ENCODE measurements around the gene FANCC. TPM values are rescaled to one million over a fixed set of nuclear protein-coding genes. Genes with fewer than 3 reads are reported as not detected.
"Not testable (repeated sequence)": the region's sequence is repeated elsewhere in the genome, so short reads cannot be mapped to it uniquely, and the experiment has no call there.

FANCC gene
- total and polyA plus RNA-seq, 2 of the 8 experiments (the other 6 are each of a cell fraction or from before 2014, with no cell fraction given), result 7.8 to 15.2 TPM

GRCh38 chr9:95224376-95225019, 93.0 kb downstream of the FANCC start (continued):
- TF ChIP-seq CBX8 (IDR thresholded peaks at IDR 0.05; ENCODE audit: borderline replicate concordance, low read depth, low read length) (no peak), TCF12 (IDR thresholded peaks at IDR 0.05; ENCODE audit: low read depth, low read length) (no peak), SRF (IDR thresholded peaks at IDR 0.05; ENCODE audit: low read depth, low read length) (no peak), SIN3A (conservative IDR thresholded peaks at IDR 0.05 in 1 of 2, IDR thresholded peaks at IDR 0.05 in 1 of 2; ENCODE audit: low read depth in 1 of 2, low read length in 2 of 2) (no peak)

GRCh38 chr9:95220352-95220751, 97.2 kb downstream of the FANCC start:
- H3K18ac ChIP-seq (ENCODE audit: extremely low read depth, low read length); H2BK15ac ChIP-seq (ENCODE audit: low read length); H2AK5ac ChIP-seq (ENCODE audit: low read depth, low read length); H3K27ac ChIP-seq (ENCODE audit: low read depth, low read length); H3K4me1 ChIP-seq (replicated peaks in 1 of 4; ENCODE audit: control insufficient read depth in 3 of 4, insufficient read depth in 4 of 4, low read length in 3 of 4); H2BK12ac ChIP-seq (ENCODE audit: low read depth, low read length); H3K23ac ChIP-seq (ENCODE audit: insufficient read length); H3K36me3 ChIP-seq (ENCODE audit: control insufficient read depth in 2 of 4, insufficient read depth in 4 of 4, low read length in 3 of 4); H3K23me2 ChIP-seq (ENCODE audit: low read depth, low read length); H3K79me2 ChIP-seq (ENCODE audit: control insufficient read depth in 1 of 2, insufficient read depth in 2 of 2, low read length in 2 of 2); H3K56ac ChIP-seq (replicated peaks; ENCODE audit: insufficient read length, low read depth, low read length); H3K79me1 ChIP-seq (ENCODE audit: low read depth, low read length); POLR2A ChIA-PET (ENCODE audit: partially characterized antibody); H2BK20ac ChIP-seq (ENCODE audit: low read length); H4K91ac ChIP-seq (replicated peaks; ENCODE audit: insufficient read length, low read length); H2BK120ac ChIP-seq (replicated peaks; ENCODE audit: low read depth, low read length); H4K20me1 ChIP-seq (replicated peaks in 1 of 2; ENCODE audit: control insufficient read depth in 1 of 2, insufficient read depth in 2 of 2, low read length in 2 of 2); H3K9ac ChIP-seq (replicated peaks in 1 of 4; ENCODE audit: extremely low read depth in 1 of 4, low read depth in 3 of 4, low read length in 3 of 4); H4K8ac ChIP-seq (ENCODE audit: extremely low read depth, insufficient read depth, low read length); H4K5ac ChIP-seq (ENCODE audit: insufficient read length, low read depth, low read length); H3K9me3 ChIP-seq (ENCODE audit: insufficient read depth in 2 of 2, low read depth in 1 of 2, low read length in 1 of 2); H2AFZ ChIP-seq (ENCODE audit: low read length); H3K4me2 ChIP-seq (ENCODE audit: insufficient read depth in 1 of 2, low read depth in 2 of 2, low read length in 2 of 2); H3K4me3 ChIP-seq (ENCODE audit: extremely low read depth in 1 of 4, insufficient read depth in 2 of 4, low read depth in 3 of 4, low read length in 4 of 4); H2BK5ac ChIP-seq (ENCODE audit: low read depth, low read length); H3K4ac ChIP-seq (replicated peaks; ENCODE audit: insufficient read length, low read depth, low read length); H3K27me3 ChIP-seq (replicated peaks in 1 of 4; ENCODE audit: control insufficient read depth in 3 of 4, extremely low read depth in 1 of 4, insufficient read depth in 3 of 4, low read length in 3 of 4); CTCF ChIA-PET (ENCODE audit: partially characterized antibody); FAIRE-seq; DNase-seq (ENCODE audit: low read depth in 1 of 2, low spot score in 2 of 2); H3K14ac ChIP-seq (ENCODE audit: insufficient read length): not testable (repeated sequence)
- WGBS, 2 experiments (ENCODE audit: extremely low coverage in 1 of 2, insufficient coverage in 1 of 2, insufficient read length in 1 of 2, insufficient replicate concordance in 2 of 2, low coverage in 1 of 2, low lambda C conversion rate in 2 of 2, missing lambda C conversion rate in 1 of 2), result 95% methylated on average over 4 of the region's 4 CpGs; no CpG with 5 or more reads in 1 of the 2 experiments
